ENCODE data around the gene KIDINS220. TPM values are rescaled to one million over a fixed set of nuclear protein-coding genes. Genes with fewer than 3 reads are reported as not detected.

Gene KIDINS220
- total and polyA plus RNA-seq, 2 of the 13 experiments (the other 11 are each of a cell fraction or from before 2014, with no cell fraction given), result 25.2 to 32.3 TPM

DNA sequence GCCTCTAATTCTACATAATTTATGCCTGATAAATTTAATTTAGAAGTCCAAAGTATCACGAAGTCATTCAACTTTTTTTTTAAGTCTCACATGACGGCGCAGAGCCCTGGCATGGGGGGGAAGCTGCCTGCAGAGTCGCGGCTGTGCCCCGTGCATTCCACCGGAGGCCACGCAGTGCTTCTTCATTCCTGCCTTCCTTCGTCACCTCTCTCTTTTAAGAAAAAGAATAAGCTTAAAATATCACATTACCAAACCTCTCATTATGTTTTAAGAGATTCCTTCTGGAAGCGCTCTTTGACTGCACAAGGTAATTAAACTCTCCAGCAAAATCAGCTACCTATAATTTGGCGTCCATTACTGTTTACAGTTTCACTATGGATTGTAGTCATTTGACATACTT, 20.3 kb upstream of the KIDINS220 start:
- no peaks in the 10 kb centered on the region for H3K9me3 ChIP-seq (ENCODE audit: low read length)
- no peak for FAIRE-seq
- intact Hi-C loops (cut with micrococcal nuclease; ENCODE audit: unreplicated experiment) (no loop called here), in situ Hi-C loops (cut with HindIII; ENCODE audit: extremely low pct_ligation_motif_present, low pct_unique_long_range_greater_than_20kb) (no loop called here)
- BruUV-seq (replicated peaks), result no TSS peak
- no peaks in the 10 kb centered on the region for H3K4me1 ChIP-seq (ENCODE audit: insufficient read depth, low read length)
- peaks cover 0 to 6% of the 10 kb centered on the region in 2 experiments; a peak in 3 of 5 replicates for H3K27me3 ChIP-seq (ENCODE audit: control insufficient read depth in 1 of 2, insufficient read depth in 2 of 2, low read length in 2 of 2)
- H3K27ac ChIP-seq (ENCODE audit: extremely low read length, insufficient read depth, low read length), result no peak overlapping the region
- TF ChIP-seq SIN3A (IDR thresholded peaks at IDR 0.05; ENCODE audit: borderline replicate concordance, low read depth, low read length) (no peak), AGO2 (optimal IDR thresholded peaks at IDR 0.05; ENCODE audit: low read depth, low read length) (no peak)
- TF ChIP-seq, protein P1, sequence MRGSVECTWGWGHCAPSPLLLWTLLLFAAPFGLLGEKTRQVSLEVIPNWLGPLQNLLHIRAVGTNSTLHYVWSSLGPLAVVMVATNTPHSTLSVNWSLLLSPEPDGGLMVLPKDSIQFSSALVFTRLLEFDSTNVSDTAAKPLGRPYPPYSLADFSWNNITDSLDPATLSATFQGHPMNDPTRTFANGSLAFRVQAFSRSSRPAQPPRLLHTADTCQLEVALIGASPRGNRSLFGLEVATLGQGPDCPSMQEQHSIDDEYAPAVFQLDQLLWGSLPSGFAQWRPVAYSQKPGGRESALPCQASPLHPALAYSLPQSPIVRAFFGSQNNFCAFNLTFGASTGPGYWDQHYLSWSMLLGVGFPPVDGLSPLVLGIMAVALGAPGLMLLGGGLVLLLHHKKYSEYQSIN (CRISPR knock-in tag; IDR thresholded peaks at IDR 0.05; ENCODE audit: borderline replicate concordance), result no peak
- TF ChIP-seq, protein P2, sequence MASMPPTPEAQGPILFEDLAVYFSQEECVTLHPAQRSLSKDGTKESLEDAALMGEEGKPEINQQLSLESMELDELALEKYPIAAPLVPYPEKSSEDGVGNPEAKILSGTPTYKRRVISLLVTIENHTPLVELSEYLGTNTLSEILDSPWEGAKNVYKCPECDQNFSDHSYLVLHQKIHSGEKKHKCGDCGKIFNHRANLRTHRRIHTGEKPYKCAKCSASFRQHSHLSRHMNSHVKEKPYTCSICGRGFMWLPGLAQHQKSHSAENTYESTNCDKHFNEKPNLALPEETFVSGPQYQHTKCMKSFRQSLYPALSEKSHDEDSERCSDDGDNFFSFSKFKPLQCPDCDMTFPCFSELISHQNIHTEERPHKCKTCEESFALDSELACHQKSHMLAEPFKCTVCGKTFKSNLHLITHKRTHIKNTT (CRISPR knock-in tag; IDR thresholded peaks at IDR 0.05), result no peak
- TF ChIP-seq, protein P3, sequence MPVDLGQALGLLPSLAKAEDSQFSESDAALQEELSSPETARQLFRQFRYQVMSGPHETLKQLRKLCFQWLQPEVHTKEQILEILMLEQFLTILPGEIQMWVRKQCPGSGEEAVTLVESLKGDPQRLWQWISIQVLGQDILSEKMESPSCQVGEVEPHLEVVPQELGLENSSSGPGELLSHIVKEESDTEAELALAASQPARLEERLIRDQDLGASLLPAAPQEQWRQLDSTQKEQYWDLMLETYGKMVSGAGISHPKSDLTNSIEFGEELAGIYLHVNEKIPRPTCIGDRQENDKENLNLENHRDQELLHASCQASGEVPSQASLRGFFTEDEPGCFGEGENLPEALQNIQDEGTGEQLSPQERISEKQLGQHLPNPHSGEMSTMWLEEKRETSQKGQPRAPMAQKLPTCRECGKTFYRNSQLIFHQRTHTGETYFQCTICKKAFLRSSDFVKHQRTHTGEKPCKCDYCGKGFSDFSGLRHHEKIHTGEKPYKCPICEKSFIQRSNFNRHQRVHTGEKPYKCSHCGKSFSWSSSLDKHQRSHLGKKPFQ (CRISPR knock-in tag; IDR thresholded peaks at IDR 0.05; ENCODE audit: insufficient replicate concordance), result no peak
- ATAC-seq, result no peak
- no peak overlapping the region for H2AFZ ChIP-seq (ENCODE audit: low read length)
- H3K4me3 ChIP-seq (replicated peaks in 1 of 3; ENCODE audit: insufficient read depth in 1 of 3, low read depth in 2 of 3, low read length in 3 of 3), result no peak overlapping the region
- no peaks in the 10 kb centered on the region for H3K79me2 ChIP-seq (ENCODE audit: insufficient read depth, low read length)
- WGBS (ENCODE audit: low lambda C conversion rate), result 59% methylated on average over 11 of the region's 11 CpGs
- H4K20me1 ChIP-seq (ENCODE audit: insufficient read depth, low read length), result no peaks in the 10 kb centered on the region
- no peaks in the 10 kb centered on the region for H3K36me3 ChIP-seq (replicated peaks in 1 of 2; ENCODE audit: control insufficient read depth in 1 of 2, insufficient read depth in 2 of 2, low read length in 2 of 2)
- H3K4me2 ChIP-seq (ENCODE audit: low read depth, low read length), result no peak overlapping the region
- DNase-seq (ENCODE audit: low spot score), result no peak
- POLR2A ChIA-PET, result no interaction called here
- CTCF ChIA-PET (ENCODE audit: low intra/inter-chr PET ratio, low total read pairs), result no interaction called here
- H3K9ac ChIP-seq (ENCODE audit: insufficient read depth, low read depth, low read length), result no peak overlapping the region

Measured in HepG2 (cell line).